Prostate gland (tissue), 2 donors: Measurements from ENCODE around the gene DSCAML1. TPM values are rescaled to one million over a fixed set of nuclear protein-coding genes. Genes with fewer than 3 reads are reported as not detected.

Source experiments
- DNase-seq: peaks from one replicate; pipeline ENCODE4 v3.0.0-alpha.2; 2019; ENCODE audit warnings: low spot score
- H3K27ac ChIP-seq, 2 donors: fragments of 200-600 bp; sonication (generic); 2 replicates each; pipeline ENCODE4 v1.5.1; 2017 to 2019
- H3K27me3 ChIP-seq: fragments of 200-600 bp; sonication (generic); replicated peaks from 2 replicates; pipeline ENCODE4 v1.5.1; 2019; ENCODE audit not compliant: insufficient read depth
- H3K36me3 ChIP-seq, 2 donors: fragments of 200-600 bp; sonication (generic); 1 replicate in 1 of 2; 2 replicates in 1 of 2; pipeline versions ENCODE4 v1.5.1 to v1.8.1; 2017 to 2019
- H3K4me1 ChIP-seq: fragments of 200-600 bp; sonication (generic); replicated peaks from 2 replicates; pipeline ENCODE4 v1.5.1; 2019
- H3K4me3 ChIP-seq, 2 donors: fragments of 200-600 bp; sonication (generic); 2 replicates each; pipeline ENCODE4 v1.5.1; 2017 to 2019
- H3K9me3 ChIP-seq: fragments of 200-600 bp; sonication (generic); 2 replicates; pipeline ENCODE4 v1.5.1; 2017
- CTCF ChIP-seq, 4 experiments: fragments of 200-600 bp in 2 of 4; fragments of 450-650 bp in 2 of 4; sonication (generic) in 2 of 4; IDR thresholded peaks; 1 replicate in 3 of 4; 2 replicates in 1 of 4; pipeline ENCODE4 v1.5.1; 2016 to 2019; ENCODE audit warnings: antibody characterized with exemption in 4 of 4, mild to moderate bottlenecking in 2 of 4, moderate library complexity in 2 of 4
- POLR2A ChIP-seq: fragments of 450-650 bp; IDR thresholded peaks from one replicate; pipeline ENCODE4 v1.6.1; 2016; ENCODE audit warnings: antibody characterized with exemption, mild to moderate bottlenecking
- POLR2AphosphoS5 ChIP-seq: sonication (generic); formaldehyde crosslinking; IDR thresholded peaks from one replicate; pipeline ENCODE4 v1.6.1; 2017; ENCODE audit warnings: antibody characterized with exemption
- WGBS: methylation state at CpG from one replicate; pipeline ENCODE4 v1.1.5; 2018; 5-methylcytosine and 5-hydroxymethylcytosine counted together
- intact Hi-C: fragments of 100-400 bp; cut with DNase I; formaldehyde crosslinking; loops from one replicate; pipeline ENCODE4 v1.14.2; 2022
- total RNA-seq, 2 donors: library from RNA; depleted of rRNA; stranded (reverse); fragments of >200 nt; gene quantifications; one replicate each; pipeline ENCODE4 v1.1.0, GENCODE V29; 2016

Gene DSCAML1
- total RNA-seq, 2 donors from 2014 or later: 0.14 to 2.8 TPM

- TF ChIP-seq POLR2AphosphoS5 (no peak), CTCF (IDR thresholded peaks at IDR 0.05) (no peak), POLR2A (no peak)
- no peaks in the 10 kb centered on the region for H3K9me3 ChIP-seq
- H3K27ac ChIP-seq: no peak overlapping the region
- 82% methylated on average over 14 of the region's 14 CpGs for WGBS
- no peaks in the 10 kb centered on the region for H3K27me3 ChIP-seq
- intact Hi-C loops: no loop called here
- H3K4me3 ChIP-seq: no peak overlapping the region
- H3K4me1 ChIP-seq: no peaks in the 10 kb centered on the region
- H3K36me3 ChIP-seq: no peaks in the 10 kb centered on the region
- no peak for DNase-seq
Observed at GRCh38 chr11:117501237-117501898, 295.6 kb downstream of the DSCAML1 start.

GRCh38 chr11:117498791-117499190 lies 298.2 kb downstream of the DSCAML1 start:
- intact Hi-C loops: no loop called here
- 62% methylated on average over 6 of the region's 6 CpGs for WGBS
- H3K4me3 ChIP-seq: no peak overlapping the region
- H3K27me3 ChIP-seq: no peaks in the 10 kb centered on the region
- no peaks in the 10 kb centered on the region for H3K9me3 ChIP-seq
- no peaks in the 10 kb centered on the region for H3K4me1 ChIP-seq
- no peak overlapping the region for H3K27ac ChIP-seq
- no peak for DNase-seq
- H3K36me3 ChIP-seq: no peaks in the 10 kb centered on the region
- TF ChIP-seq POLR2A (no peak), POLR2AphosphoS5 (no peak), CTCF (IDR thresholded peaks at IDR 0.05) (no peak)

DNA sequence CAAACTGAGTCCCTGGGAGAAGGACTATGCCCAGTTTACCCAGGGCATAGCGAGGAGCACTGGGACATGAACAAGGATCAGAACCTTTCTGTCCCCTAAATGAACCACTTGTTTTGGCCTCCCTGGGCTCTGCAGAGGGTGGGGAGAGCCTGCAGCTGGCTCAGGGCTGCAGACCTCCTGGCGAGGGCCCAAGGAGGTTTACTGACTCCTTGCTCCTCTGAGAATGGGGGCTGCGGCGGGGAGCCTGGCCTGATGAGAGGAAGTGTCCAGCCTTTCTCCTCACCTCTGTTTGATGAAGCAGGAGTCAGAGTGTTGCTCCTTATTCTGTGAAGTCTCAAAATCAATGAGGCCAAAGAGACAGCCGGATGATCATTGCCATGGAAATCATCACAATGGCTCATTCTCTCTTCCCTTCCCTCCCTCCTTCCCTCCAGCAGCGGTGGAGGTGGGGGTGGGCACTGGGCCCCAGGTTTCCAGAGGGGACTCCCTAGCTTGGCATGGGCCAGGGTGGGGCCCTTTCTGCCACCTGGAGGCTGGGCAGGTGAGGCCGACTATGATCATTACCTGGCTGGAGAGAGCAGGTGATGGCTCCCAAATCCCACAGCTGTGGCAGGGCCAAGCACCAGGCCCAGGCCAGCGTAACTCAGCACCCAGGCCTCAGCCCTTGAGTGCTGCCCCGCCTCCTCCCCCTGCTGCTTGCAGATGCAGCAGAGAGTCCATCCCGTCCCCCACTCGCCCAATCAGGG lies 299.6 kb downstream of the DSCAML1 start:
- H3K36me3 ChIP-seq: no peaks in the 10 kb centered on the region
- intact Hi-C loops: no loop called here
- TF ChIP-seq CTCF (IDR thresholded peaks at IDR 0.05) (no peak), POLR2A (no peak), POLR2AphosphoS5 (no peak)
- H3K9me3 ChIP-seq: no peaks in the 10 kb centered on the region
- H3K27ac ChIP-seq: no peak overlapping the region
- no peak for DNase-seq
- WGBS: 94% methylated on average over 11 of the region's 11 CpGs
- H3K4me3 ChIP-seq: no peak overlapping the region
- H3K4me1 ChIP-seq: no peaks in the 10 kb centered on the region
- H3K27me3 ChIP-seq: no peaks in the 10 kb centered on the region

GRCh38 chr11:117495357-117495756 lies 301.7 kb downstream of the DSCAML1 start:
- WGBS: 68% methylated on average over 6 of the region's 6 CpGs
- H3K27me3 ChIP-seq: no peaks in the 10 kb centered on the region
- no peaks in the 10 kb centered on the region for H3K4me1 ChIP-seq
- no peak overlapping the region for H3K27ac ChIP-seq
- intact Hi-C loops: no loop called here
- no peaks in the 10 kb centered on the region for H3K36me3 ChIP-seq
- H3K9me3 ChIP-seq: no peaks in the 10 kb centered on the region
- DNase-seq: no peak
- TF ChIP-seq POLR2AphosphoS5 (no peak), CTCF (IDR thresholded peaks at IDR 0.05) (no peak), POLR2A (no peak)
- no peak overlapping the region for H3K4me3 ChIP-seq
